Measurements from ENCODE around the gene SMIM28.

Gene SMIM28

DNA sequence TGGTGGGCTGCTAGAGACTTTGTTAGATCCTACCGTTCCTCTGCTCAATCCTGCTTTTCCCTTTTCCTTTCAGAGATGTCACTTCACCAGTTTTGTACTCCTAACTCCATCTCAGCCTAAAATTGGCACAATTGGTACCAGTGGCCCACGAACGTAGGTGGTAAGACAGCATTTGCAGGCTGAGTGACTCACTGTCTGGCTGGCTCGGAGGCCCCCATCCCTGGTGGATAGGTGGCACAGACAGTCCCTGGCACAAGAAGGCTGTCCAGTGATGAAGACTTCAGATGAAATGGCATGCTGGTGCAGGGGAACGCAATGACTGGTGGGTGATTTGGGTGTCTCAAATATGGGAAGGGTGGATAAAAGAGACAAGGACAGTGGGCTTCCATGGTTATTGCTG lies 37.4 kb downstream of the SMIM28 start:
- TF ChIP-seq TAF1 (IDR thresholded peaks at IDR 0.05; ENCODE audit: low read depth, low read length) (no peak), POU2F2 (IDR thresholded peaks at IDR 0.05; ENCODE audit: low read depth, low read length) (no peak), PAX5 (IDR thresholded peaks at IDR 0.05; ENCODE audit: insufficient read depth, low read length, severe bottlenecking) (no peak), SPI1 (IDR thresholded peaks at IDR 0.05; ENCODE audit: low read depth, low read length) (no peak), POLR2A (IDR thresholded peaks at IDR 0.05; ENCODE audit: low read depth, low read length) (no peak), POLR2AphosphoS5 (IDR thresholded peaks at IDR 0.05; ENCODE audit: low read depth, low read length) (no peak)

DNA sequence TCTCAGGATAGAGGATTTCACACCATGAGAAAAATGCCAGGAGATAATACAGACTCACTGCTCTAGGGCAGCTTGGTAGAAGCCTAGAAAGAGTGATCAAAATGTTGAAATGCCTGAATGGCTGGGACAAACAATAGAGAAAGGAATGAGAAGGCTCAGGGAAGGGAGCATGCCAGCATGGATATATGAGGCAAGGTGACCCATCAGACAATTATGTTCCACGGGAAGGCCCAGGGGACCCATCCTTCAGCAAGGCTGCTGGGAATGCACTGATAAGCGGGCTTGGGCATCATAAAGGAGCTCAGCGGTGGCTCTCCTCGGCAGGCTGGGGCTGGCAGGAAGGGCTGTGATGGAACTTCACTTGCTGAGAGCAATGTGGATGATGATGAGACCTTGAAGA lies 38.5 kb downstream of the SMIM28 start:
- DNase-seq (ENCODE audit: insufficient read length, low spot score) (no peak), FAIRE-seq (no peak)
- TF ChIP-seq PAX5 (IDR thresholded peaks at IDR 0.05; ENCODE audit: insufficient read depth, low read length, severe bottlenecking) (no peak), SPI1 (IDR thresholded peaks at IDR 0.05; ENCODE audit: low read depth, low read length) (no peak), TAF1 (IDR thresholded peaks at IDR 0.05; ENCODE audit: low read depth, low read length) (no peak), POLR2A (IDR thresholded peaks at IDR 0.05; ENCODE audit: low read depth, low read length) (no peak), POU2F2 (IDR thresholded peaks at IDR 0.05; ENCODE audit: low read depth, low read length) (no peak)

More for the DNA sequence above, 37.4 kb downstream of the SMIM28 start:
- DNase-seq (ENCODE audit: insufficient read length, low spot score) (no peak), FAIRE-seq (no peak)

DNA sequence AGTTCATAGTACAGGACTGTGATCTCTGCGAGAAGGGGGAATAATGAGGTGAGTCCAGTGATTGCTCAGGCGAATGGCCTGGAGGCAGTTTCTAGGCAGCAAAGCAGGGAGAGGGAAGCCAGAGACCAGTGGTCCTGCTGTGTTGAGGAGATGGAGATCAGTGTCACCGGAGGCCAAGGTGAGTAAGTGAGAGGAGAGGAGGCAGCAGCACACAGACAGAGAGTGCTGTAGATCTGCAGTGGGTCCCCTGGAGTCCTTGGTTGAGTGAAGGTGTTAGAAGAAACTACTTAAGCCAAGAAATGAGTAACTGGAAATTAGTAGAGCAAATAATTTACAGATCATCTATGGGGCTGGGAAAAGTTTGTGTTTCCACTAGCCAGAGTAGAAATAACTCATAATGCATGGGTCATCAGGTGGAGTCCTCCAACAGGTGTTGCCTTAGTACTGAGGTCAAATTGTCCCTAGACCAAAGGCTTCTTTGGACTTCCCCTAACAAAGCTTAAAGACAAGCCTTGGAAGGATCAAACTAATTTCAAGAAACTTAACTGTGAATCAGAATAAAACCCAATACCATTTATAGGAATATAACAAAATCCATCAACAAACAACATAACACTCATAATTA lies 39.9 kb downstream of the SMIM28 start:
- TF ChIP-seq POLR2AphosphoS5 (IDR thresholded peaks at IDR 0.05; ENCODE audit: low read depth, low read length) = no peak
- no peak for TF ChIP-seq POLR2A (IDR thresholded peaks at IDR 0.05; ENCODE audit: low read depth, low read length)
- no peak for TF ChIP-seq SPI1 (IDR thresholded peaks at IDR 0.05; ENCODE audit: low read depth, low read length)
- no peak for TF ChIP-seq POU2F2 (IDR thresholded peaks at IDR 0.05; ENCODE audit: low read depth, low read length)
- no peak for TF ChIP-seq TAF1 (IDR thresholded peaks at IDR 0.05; ENCODE audit: low read depth, low read length)
- no peak for TF ChIP-seq PAX5 (IDR thresholded peaks at IDR 0.05; ENCODE audit: insufficient read depth, low read length, severe bottlenecking)
- DNase-seq (ENCODE audit: insufficient read length, low spot score) = no peak
- FAIRE-seq = no peak

DNA sequence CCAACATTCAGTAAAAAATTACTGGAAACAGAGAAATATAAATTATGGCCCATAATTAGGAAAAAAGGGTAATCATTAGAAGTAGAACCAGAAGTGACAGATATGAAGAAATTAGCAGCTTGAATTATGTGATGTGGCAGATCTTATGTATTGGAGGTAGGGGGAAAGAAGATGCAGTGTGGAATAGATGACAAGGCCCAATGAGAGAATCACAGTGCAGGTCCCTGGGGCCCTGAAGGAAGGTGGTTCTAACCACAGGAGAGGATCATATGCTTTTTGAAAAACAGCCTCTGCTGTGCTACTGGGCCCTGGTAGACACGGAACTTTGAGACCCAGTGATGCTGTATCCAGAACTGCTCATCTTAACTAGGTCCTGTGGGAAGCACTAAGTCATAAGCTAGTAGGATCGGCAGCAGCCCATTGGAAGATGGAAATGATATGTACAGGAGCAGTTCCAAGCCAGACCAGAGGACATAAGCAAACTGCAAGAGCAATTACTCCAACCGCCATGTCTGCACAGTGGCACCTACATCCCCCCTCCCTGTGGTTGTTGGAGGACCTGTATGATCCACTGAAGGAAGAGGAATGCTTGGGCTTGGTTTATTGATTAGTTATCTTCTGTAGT lies 40.5 kb downstream of the SMIM28 start:
- no peak for FAIRE-seq
- no peak for DNase-seq (ENCODE audit: insufficient read length, low spot score)
- no peak for TF ChIP-seq SPI1 (IDR thresholded peaks at IDR 0.05; ENCODE audit: low read depth, low read length)
- TF ChIP-seq POLR2AphosphoS5 (IDR thresholded peaks at IDR 0.05; ENCODE audit: low read depth, low read length) = no peak
- no peak for TF ChIP-seq PAX5 (IDR thresholded peaks at IDR 0.05; ENCODE audit: insufficient read depth, low read length, severe bottlenecking)
- no peak for TF ChIP-seq POLR2A (IDR thresholded peaks at IDR 0.05; ENCODE audit: low read depth, low read length)
- no peak for TF ChIP-seq TAF1 (IDR thresholded peaks at IDR 0.05; ENCODE audit: low read depth, low read length)

DNA sequence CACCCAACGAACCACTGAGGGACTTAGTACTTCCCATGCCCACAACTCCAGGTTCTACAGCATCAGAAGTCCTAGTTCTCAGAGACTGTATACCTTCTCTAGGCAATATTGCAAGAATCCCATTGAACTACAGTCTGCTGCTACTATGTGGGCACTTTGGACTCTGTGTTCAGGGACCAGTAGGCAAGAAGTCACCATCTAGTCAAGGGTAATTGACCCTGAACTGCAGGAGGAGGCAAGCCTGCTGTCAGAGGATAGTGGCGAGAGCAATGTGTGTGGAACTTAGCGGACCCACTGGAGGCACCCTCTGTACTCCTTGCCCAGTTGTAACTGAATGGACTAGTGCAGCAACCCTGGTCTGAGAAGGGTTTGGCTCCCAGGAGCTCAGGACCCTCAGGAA lies 42.1 kb downstream of the SMIM28 start:
- TF ChIP-seq SPI1 (IDR thresholded peaks at IDR 0.05; ENCODE audit: low read depth, low read length) (no peak), POLR2AphosphoS5 (IDR thresholded peaks at IDR 0.05; ENCODE audit: low read depth, low read length) (no peak), POLR2A (IDR thresholded peaks at IDR 0.05; ENCODE audit: low read depth, low read length) (no peak), PAX5 (IDR thresholded peaks at IDR 0.05; ENCODE audit: insufficient read depth, low read length, severe bottlenecking) (no peak), POU2F2 (IDR thresholded peaks at IDR 0.05; ENCODE audit: low read depth, low read length) (no peak), TAF1 (IDR thresholded peaks at IDR 0.05; ENCODE audit: low read depth, low read length) (no peak)
- DNase-seq (ENCODE audit: insufficient read length, low spot score) (no peak), FAIRE-seq (no peak)

DNA sequence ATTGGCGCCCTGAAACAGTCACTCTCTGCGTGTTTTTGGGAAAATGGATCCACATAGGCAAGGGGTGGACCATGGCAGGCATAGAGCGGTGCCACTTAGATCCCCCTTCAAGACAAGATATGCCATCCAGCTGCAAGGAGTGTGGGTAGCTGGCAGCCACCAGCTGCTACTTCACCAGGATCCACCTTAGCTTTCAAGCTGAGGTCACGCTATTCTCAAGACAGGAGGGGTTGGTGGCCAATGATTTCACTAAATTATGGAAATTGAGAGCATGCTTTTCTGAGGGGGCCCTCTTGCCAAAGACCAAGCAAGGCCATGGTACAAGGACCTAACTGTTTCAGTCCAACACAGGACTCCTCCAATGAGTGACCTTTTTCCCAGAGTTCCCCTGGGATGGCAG lies 42.7 kb downstream of the SMIM28 start:
- FAIRE-seq (no peak), DNase-seq (ENCODE audit: insufficient read length, low spot score) (no peak)
- TF ChIP-seq POLR2AphosphoS5 (IDR thresholded peaks at IDR 0.05; ENCODE audit: low read depth, low read length) (no peak), PAX5 (IDR thresholded peaks at IDR 0.05; ENCODE audit: insufficient read depth, low read length, severe bottlenecking) (no peak), SPI1 (IDR thresholded peaks at IDR 0.05; ENCODE audit: low read depth, low read length) (no peak), TAF1 (IDR thresholded peaks at IDR 0.05; ENCODE audit: low read depth, low read length) (no peak), POLR2A (IDR thresholded peaks at IDR 0.05; ENCODE audit: low read depth, low read length) (no peak), POU2F2 (IDR thresholded peaks at IDR 0.05; ENCODE audit: low read depth, low read length) (no peak)

DNA sequence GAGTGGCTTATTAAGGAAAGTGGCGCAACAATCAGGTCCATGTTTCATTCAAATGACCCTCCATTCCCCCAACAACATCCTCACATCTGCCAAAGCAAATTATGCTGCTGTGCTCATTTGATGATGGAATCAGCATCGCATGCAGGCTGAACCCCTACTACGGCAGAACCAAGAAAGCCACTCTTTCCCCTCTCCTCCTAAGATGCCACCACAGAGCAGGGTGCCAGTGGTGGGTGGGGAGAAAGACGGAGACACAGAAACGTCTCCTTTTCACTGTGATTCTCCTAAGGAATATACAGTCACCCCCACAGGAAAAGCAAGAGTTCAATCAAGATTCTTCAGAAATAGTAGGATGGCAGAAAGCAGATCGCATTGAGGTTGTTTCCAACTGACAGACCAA lies 43.4 kb downstream of the SMIM28 start:
- no peak for TF ChIP-seq PAX5 (IDR thresholded peaks at IDR 0.05; ENCODE audit: insufficient read depth, low read length, severe bottlenecking)
- TF ChIP-seq TAF1 (IDR thresholded peaks at IDR 0.05; ENCODE audit: low read depth, low read length) = no peak
- no peak for TF ChIP-seq POLR2AphosphoS5 (IDR thresholded peaks at IDR 0.05; ENCODE audit: low read depth, low read length)
- no peak for TF ChIP-seq POU2F2 (IDR thresholded peaks at IDR 0.05; ENCODE audit: low read depth, low read length)
- no peak for TF ChIP-seq POLR2A (IDR thresholded peaks at IDR 0.05; ENCODE audit: low read depth, low read length)
- no peak for TF ChIP-seq SPI1 (IDR thresholded peaks at IDR 0.05; ENCODE audit: low read depth, low read length)
- DNase-seq (ENCODE audit: insufficient read length, low spot score) (no peak), FAIRE-seq (no peak)

DNA sequence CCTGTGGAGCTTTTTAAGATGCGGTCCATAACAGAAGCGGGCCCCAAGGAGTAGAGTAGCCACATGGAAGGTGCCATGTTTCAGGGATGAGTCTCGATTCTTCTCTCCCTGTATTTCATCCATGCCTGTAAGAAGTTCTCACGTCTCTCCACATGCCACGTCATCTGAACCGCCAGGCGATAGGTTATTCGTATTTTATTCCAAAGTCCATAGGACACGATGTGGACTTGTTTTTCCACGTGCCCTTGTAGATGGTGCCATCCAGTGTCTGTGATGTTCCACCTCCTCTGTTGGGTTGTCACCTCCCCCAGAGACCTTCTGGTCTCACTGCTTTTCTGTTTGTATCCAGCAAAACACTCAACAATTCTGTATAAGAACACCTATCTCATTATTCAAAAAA lies 43.9 kb downstream of the SMIM28 start:
- DNase-seq (ENCODE audit: insufficient read length, low spot score) (no peak), FAIRE-seq (no peak)
- TF ChIP-seq POLR2A (IDR thresholded peaks at IDR 0.05; ENCODE audit: low read depth, low read length) (no peak), POU2F2 (IDR thresholded peaks at IDR 0.05; ENCODE audit: low read depth, low read length) (no peak), POLR2AphosphoS5 (IDR thresholded peaks at IDR 0.05; ENCODE audit: low read depth, low read length) (no peak), PAX5 (IDR thresholded peaks at IDR 0.05; ENCODE audit: insufficient read depth, low read length, severe bottlenecking) (no peak), TAF1 (IDR thresholded peaks at IDR 0.05; ENCODE audit: low read depth, low read length) (no peak), SPI1 (IDR thresholded peaks at IDR 0.05; ENCODE audit: low read depth, low read length) (no peak)

DNA sequence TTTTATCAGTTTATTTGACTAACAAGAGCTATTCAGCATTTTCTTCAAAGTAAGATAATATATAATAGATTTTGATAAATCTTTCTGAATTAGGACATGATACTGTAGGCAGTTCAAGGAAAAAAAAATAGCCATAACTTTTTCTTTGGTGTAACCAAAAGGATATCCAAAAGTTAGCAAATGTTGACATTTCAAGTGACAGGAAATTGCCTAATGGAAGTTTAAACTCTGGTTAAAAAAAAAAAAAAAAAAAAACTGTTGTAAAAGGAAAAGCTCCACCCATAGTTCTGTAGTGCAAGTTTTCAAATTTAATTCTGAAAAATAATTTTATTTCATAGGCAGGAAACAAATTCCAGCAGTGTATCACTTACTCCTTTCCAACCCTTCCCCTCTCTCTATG lies 45.2 kb downstream of the SMIM28 start:
- no peak for DNase-seq (ENCODE audit: insufficient read length, low spot score)
- TF ChIP-seq POLR2A (IDR thresholded peaks at IDR 0.05; ENCODE audit: low read depth, low read length) = no peak
- TF ChIP-seq TAF1 (IDR thresholded peaks at IDR 0.05; ENCODE audit: low read depth, low read length) = no peak
- no peak for TF ChIP-seq POU2F2 (IDR thresholded peaks at IDR 0.05; ENCODE audit: low read depth, low read length)
- TF ChIP-seq SPI1 (IDR thresholded peaks at IDR 0.05; ENCODE audit: low read depth, low read length) = no peak
- no peak for TF ChIP-seq PAX5 (IDR thresholded peaks at IDR 0.05; ENCODE audit: insufficient read depth, low read length, severe bottlenecking)
- no peak for TF ChIP-seq POLR2AphosphoS5 (IDR thresholded peaks at IDR 0.05; ENCODE audit: low read depth, low read length)
- FAIRE-seq = no peak

Data from GM12891 (cell line).